Natural killer cell (primary cell): ENCODE results near the gene SCGB3A1. TPM values are rescaled to one million over a fixed set of nuclear protein-coding genes. Genes with fewer than 3 reads are reported as not detected.

ENCODE experiments used
- ATAC-seq, 3 donors: fragments of 150-1000 bp in 2 of 3; fragments of 200-7000 bp in 1 of 3; cut with Tn5 transposase; 1 replicate in 1 of 3; 2 replicates in 2 of 3; pipeline ENCODE4 v1.10.0; 2021; ENCODE audit warnings: mild to moderate bottlenecking in 2 of 3, moderate library complexity in 2 of 3
- DNase-seq, 2 donors: peaks; one replicate each; pipeline versions ENCODE4 v3.0.0 to v3.0.0-alpha.2; 2013 to 2021; ENCODE audit warnings: mixed read lengths in 1 of 2
- H3K27ac ChIP-seq: one replicate; pipeline ENCODE4 v1.5.1; 2013; ENCODE audit warnings: mild to moderate bottlenecking, low read length
- H3K27me3 ChIP-seq: one replicate; pipeline ENCODE4 v1.6.1; 2013; ENCODE audit warnings: low read length; ENCODE audit not compliant: control insufficient read depth, insufficient read depth
- H3K36me3 ChIP-seq: one replicate; pipeline ENCODE4 v1.6.1; 2013; ENCODE audit warnings: low read length; ENCODE audit not compliant: control insufficient read depth, insufficient read depth
- H3K4me1 ChIP-seq: one replicate; pipeline ENCODE4 v1.6.1; 2013; ENCODE audit warnings: low read length; ENCODE audit not compliant: control insufficient read depth, insufficient read depth
- H3K4me3 ChIP-seq: one replicate; pipeline ENCODE4 v1.5.1; 2013; ENCODE audit warnings: low read length
- H3K9me3 ChIP-seq: one replicate; pipeline ENCODE4 v1.6.1; 2013; ENCODE audit warnings: low read length; ENCODE audit not compliant: control insufficient read depth, insufficient read depth
- H3K27ac Mint-ChIP-seq, 2 donors: one replicate each; pipeline ENCODE4 v1.8.0; 2022; ENCODE audit warnings: mild to moderate bottlenecking in 2 of 2, mixed read lengths in 2 of 2, moderate library complexity in 1 of 2
- H3K27me3 Mint-ChIP-seq, 2 donors: one replicate each; pipeline ENCODE4 v1.8.0; 2022; ENCODE audit warnings: low read depth in 2 of 2, mixed read lengths in 2 of 2
- H3K36me3 Mint-ChIP-seq: one replicate; pipeline ENCODE4 v1.8.0; 2022; ENCODE audit warnings: mixed read lengths
- H3K4me1 Mint-ChIP-seq, 2 donors: one replicate each; pipeline ENCODE4 v1.8.0; 2022; ENCODE audit warnings: mixed read lengths in 2 of 2
- H3K4me3 Mint-ChIP-seq: one replicate; pipeline ENCODE4 v1.8.0; 2022; ENCODE audit warnings: mild to moderate bottlenecking, moderate library complexity, mixed read lengths
- H3K9me3 Mint-ChIP-seq, 2 donors: one replicate each; pipeline ENCODE4 v1.8.0; 2022; ENCODE audit warnings: mixed read lengths in 2 of 2
- WGBS: methylation state at CpG from one replicate; pipeline ENCODE4 v1.1.7; 2013; ENCODE audit warnings: missing lambda C conversion rate; ENCODE audit not compliant: insufficient coverage; 5-methylcytosine and 5-hydroxymethylcytosine counted together
- intact Hi-C: fragments of 100-400 bp; cut with micrococcal nuclease; formaldehyde crosslinking; loops from one replicate; pipeline ENCODE4 v1.14.2; 2022
- total RNA-seq, 4 donors: library from RNA; stranded (reverse); fragments of 120-200 nt in 1 of 4; gene quantifications; one replicate each; pipeline versions ENCODE4 v1.2.3 to v1.2.4, GENCODE V29; 2013 to 2022
- TF ChIP-seq, protein P1 (sequence below): fragments of 200-600 bp; IDR thresholded peaks from one replicate; pipeline ENCODE4 v1.8.0; 2022; ENCODE audit warnings: antibody characterized with exemption

Gene SCGB3A1
- total RNA-seq, 3 donors from 2014 or later (not counting 1 experiment from before 2014, with no cell fraction given), result not detected

DNA sequence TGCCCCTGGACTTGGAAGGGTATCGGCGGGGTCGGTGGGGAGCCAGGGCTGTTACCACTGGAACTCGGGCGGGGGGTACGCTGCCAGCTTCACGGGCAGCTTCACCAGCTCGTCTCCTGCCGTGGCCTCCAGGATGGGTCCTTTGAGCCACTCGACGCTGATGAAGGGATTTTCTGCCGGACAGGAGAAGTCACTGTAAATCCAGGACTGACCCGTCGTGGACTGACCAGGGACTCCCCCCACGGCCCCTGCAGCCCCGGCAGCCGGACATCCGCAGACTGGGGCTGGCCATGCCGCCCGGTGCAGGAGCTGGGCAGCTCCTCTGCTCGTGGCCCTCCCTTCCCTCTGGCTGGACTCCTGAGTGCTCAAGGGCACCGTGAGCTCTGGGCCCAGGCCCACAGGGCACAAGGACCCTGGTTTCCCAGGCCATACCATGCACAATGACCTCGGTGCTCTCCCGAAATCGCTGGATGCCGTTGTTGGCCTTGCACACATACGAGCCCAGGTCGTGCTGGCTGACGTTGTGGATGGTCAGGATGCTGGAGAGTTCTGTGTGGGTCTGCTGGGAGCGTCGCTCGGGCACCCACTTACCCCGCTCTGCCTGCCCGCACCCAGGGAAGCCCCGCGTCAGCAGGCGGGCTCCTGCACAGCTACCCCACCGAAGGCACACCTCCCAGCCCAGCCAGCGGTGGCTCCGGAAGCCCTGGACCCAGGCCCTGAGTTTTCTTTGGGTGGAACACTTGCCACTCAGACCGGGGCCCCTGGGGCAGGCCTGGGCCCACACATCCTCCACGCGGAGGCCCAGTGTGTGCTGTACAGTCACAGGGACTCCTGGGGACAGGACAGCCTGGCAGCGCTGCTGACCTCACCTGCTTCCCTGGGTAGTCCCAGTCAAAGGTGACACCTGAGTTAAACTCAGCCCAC, 37.8 kb upstream of the SCGB3A1 start:
- no peaks in the 10 kb centered on the region for H3K27me3 Mint-ChIP-seq
- WGBS, result 88% methylated on average over 44 of the region's 44 CpGs
- H3K9me3 Mint-ChIP-seq, result no peaks in the 10 kb centered on the region
- DNase-seq (no peak), ATAC-seq (no peak)
- no peak overlapping the region for H3K4me3 Mint-ChIP-seq
- no peaks in the 10 kb centered on the region for H3K36me3 Mint-ChIP-seq
- no peak overlapping the region for H3K4me3 ChIP-seq
- intact Hi-C loops, result no loop called here
- peaks cover 0 to 5% of the 10 kb centered on the region in 2 donors for H3K4me1 Mint-ChIP-seq
- no peak overlapping the region for H3K27ac ChIP-seq
- H3K36me3 ChIP-seq, result no peaks in the 10 kb centered on the region
- TF ChIP-seq, protein P1, sequence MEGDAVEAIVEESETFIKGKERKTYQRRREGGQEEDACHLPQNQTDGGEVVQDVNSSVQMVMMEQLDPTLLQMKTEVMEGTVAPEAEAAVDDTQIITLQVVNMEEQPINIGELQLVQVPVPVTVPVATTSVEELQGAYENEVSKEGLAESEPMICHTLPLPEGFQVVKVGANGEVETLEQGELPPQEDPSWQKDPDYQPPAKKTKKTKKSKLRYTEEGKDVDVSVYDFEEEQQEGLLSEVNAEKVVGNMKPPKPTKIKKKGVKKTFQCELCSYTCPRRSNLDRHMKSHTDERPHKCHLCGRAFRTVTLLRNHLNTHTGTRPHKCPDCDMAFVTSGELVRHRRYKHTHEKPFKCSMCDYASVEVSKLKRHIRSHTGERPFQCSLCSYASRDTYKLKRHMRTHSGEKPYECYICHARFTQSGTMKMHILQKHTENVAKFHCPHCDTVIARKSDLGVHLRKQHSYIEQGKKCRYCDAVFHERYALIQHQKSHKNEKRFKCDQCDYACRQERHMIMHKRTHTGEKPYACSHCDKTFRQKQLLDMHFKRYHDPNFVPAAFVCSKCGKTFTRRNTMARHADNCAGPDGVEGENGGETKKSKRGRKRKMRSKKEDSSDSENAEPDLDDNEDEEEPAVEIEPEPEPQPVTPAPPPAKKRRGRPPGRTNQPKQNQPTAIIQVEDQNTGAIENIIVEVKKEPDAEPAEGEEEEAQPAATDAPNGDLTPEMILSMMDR, result no peak
- H3K27me3 ChIP-seq, result no peaks in the 10 kb centered on the region
- H3K9me3 ChIP-seq, result no peaks in the 10 kb centered on the region
- H3K4me1 ChIP-seq, result no peaks in the 10 kb centered on the region
- H3K27ac Mint-ChIP-seq, result no peak overlapping the region

DNA sequence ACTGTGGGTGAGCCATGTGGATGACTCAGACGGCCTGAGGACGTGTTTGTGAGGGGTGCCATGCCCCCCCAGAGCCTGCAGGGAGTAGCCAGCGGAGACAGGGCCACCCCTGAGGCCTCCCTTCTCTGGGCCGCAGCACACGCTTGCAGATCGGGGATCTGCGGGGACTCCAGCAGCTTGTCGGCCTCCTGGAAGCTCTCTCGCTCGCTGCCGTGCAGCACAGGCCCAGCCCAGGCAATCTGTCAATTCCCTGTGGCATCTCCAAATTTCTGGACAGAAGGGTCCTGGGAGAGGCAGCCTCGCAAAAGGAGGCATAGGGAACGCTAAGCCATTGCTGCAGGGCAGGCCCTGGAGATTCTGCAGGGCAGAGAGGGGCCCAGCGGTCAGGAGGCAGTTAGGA, 36.9 kb upstream of the SCGB3A1 start:
- TF ChIP-seq, protein P1, result no peak
- Histone ChIP-seq H3K27me3 (no peaks in the 10 kb centered on the region), H3K4me3 (no peak overlapping the region), H3K27ac (no peak overlapping the region), H3K36me3 (no peaks in the 10 kb centered on the region), H3K4me1 (peaks cover 5% of the 10 kb centered on the region), H3K9me3 (no peaks in the 10 kb centered on the region)
- no peaks in the 10 kb centered on the region for H3K9me3 Mint-ChIP-seq
- no peak for DNase-seq
- ATAC-seq, result no peak
- WGBS, result 86% methylated on average over 14 of the region's 14 CpGs
- H3K4me1 Mint-ChIP-seq, result peaks cover 0 to 9% of the 10 kb centered on the region in 2 donors
- H3K36me3 Mint-ChIP-seq, result no peaks in the 10 kb centered on the region
- no peaks in the 10 kb centered on the region for H3K27me3 Mint-ChIP-seq
- intact Hi-C loops, result no loop called here
- no peak overlapping the region for H3K4me3 Mint-ChIP-seq
- no peak overlapping the region for H3K27ac Mint-ChIP-seq

DNA sequence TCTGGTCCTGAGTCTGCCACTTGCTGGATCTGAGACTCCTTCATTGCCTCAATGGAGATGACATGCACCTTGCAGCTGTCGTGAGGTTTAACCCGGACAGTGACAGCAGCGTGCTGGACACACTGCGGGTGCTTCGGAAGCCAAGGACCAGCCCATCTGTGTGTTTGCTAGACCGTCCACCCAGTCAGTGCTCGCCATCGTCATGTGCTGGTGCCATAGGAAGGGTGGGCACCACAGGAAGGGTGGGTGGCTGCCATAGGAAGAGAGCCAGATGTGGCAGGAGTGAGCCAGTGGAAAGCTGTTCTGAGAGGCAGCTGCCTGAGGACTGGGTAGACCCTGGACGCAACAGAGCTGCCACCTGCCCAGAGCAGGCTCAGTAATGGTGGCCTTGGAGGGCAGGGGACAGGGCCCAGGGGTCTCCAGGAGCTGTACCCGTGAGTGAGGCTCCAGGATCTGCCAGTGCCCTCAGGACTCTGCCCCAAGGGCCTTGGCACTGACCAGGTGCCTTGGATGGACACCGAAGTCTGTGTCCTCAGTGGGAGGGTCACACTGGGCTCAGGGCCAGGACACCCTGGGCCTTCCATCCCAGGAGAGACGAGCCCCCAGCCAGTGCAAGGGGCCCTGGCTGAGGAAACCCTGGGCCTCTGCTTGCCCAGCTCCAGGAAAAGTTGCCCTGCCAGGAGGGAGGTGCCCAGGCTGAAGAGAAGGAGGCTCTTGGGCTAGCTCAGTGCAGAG, 36.3 kb upstream of the SCGB3A1 start:
- Histone ChIP-seq H3K36me3 (no peaks in the 10 kb centered on the region), H3K27ac (no peak overlapping the region), H3K27me3 (no peaks in the 10 kb centered on the region), H3K4me1 (peaks cover 5% of the 10 kb centered on the region), H3K9me3 (no peaks in the 10 kb centered on the region), H3K4me3 (no peak overlapping the region)
- H3K27ac Mint-ChIP-seq, result no peak overlapping the region
- no peak for DNase-seq
- WGBS, result 84% methylated on average over 12 of the region's 12 CpGs
- no peak for ATAC-seq
- TF ChIP-seq, protein P1, result no peak
- H3K4me1 Mint-ChIP-seq, result peaks cover 0 to 9% of the 10 kb centered on the region in 2 donors
- H3K27me3 Mint-ChIP-seq, result no peaks in the 10 kb centered on the region
- no peaks in the 10 kb centered on the region for H3K36me3 Mint-ChIP-seq
- intact Hi-C loops, result no loop called here
- H3K9me3 Mint-ChIP-seq, result no peaks in the 10 kb centered on the region
- no peak overlapping the region for H3K4me3 Mint-ChIP-seq
